Panc1 (cell line): ENCODE measurements around the gene QKI. TPM values are rescaled to one million over a fixed set of nuclear protein-coding genes. Genes with fewer than 3 reads are reported as not detected.

Experiments used
- ATAC-seq: fragments of 200-7000 bp; cut with Tn5 transposase; 2 replicates; pipeline ENCODE4 v1.9.1; 2020; ENCODE audit warnings: mild to moderate bottlenecking, moderate library complexity
- BruUV-seq: library from RNA; stranded (reverse); fragments of 400-500 nt; replicated peaks from 2 replicates; lab custom pipeline; 2021; lab: Mats Ljungman, UMichigan
- CTCF ChIA-PET: fragments of 300-600 bp; sonication (Branson Sonifier 250); formaldehyde crosslinking; loops from one replicate; lab custom pipeline; 2022; ENCODE audit warnings: antibody characterized with exemption; lab: Charles Lee
- POLR2A ChIA-PET: fragments of 300-600 bp; sonication (Branson Sonifier 250); formaldehyde crosslinking; loops from one replicate; lab custom pipeline; 2022; ENCODE audit warnings: antibody characterized with exemption; lab: Charles Lee
- DNase-seq: peaks from one replicate; pipeline ENCODE4 v3.0.0-alpha.2; 2010; ENCODE audit warnings: low read depth, low spot score
- H3K27ac ChIP-seq: 2 replicates; pipeline ENCODE4 v1.5.1; 2011; ENCODE audit warnings: mild to moderate bottlenecking, low read length, inconsistent platforms
- H3K27me3 ChIP-seq: fragments of 200-500 bp; sonication (Bioruptor generic); 2 replicates; pipeline ENCODE4 v1.6.0; 2014; ENCODE audit warnings: low read length, inconsistent platforms; ENCODE audit not compliant: control insufficient read depth, insufficient read depth
- H3K36me3 ChIP-seq: fragments of 200-500 bp; sonication (Bioruptor generic); 2 replicates; pipeline ENCODE4 v1.5.1; 2014; ENCODE audit warnings: inconsistent platforms, mild to moderate bottlenecking, low read length, moderate library complexity; ENCODE audit not compliant: control insufficient read depth, insufficient read depth
- H3K4me1 ChIP-seq: 2 replicates; pipeline ENCODE4 v1.5.1; 2011; ENCODE audit warnings: inconsistent platforms, mild to moderate bottlenecking, low read length, moderate library complexity; ENCODE audit not compliant: control insufficient read depth, insufficient read depth
- H3K4me3 ChIP-seq, 2 experiments: 2 replicates each; pipeline ENCODE4 v1.5.1; 2011 to 2012; ENCODE audit warnings: low read depth in 2 of 2, low read length in 2 of 2, mild to moderate bottlenecking in 2 of 2, inconsistent platforms in 1 of 2, moderate library complexity in 1 of 2
- H3K9me3 ChIP-seq: fragments of 200-500 bp; sonication (Bioruptor generic); 2 replicates; pipeline ENCODE4 v1.5.1; 2014; ENCODE audit warnings: low read depth, mild to moderate bottlenecking, inconsistent platforms, low read length, moderate library complexity; ENCODE audit not compliant: control insufficient read depth, insufficient read depth
- POLR2AphosphoS5 ChIP-seq: IDR thresholded peaks from 2 replicates; pipeline ENCODE4 v1.6.1; 2012; ENCODE audit warnings: mild to moderate bottlenecking, low read depth, low read length, moderate library complexity
- REST ChIP-seq, 2 experiments: IDR thresholded peaks; 2 replicates each; pipeline ENCODE4 v1.6.1; 2011 to 2012; ENCODE audit warnings: low read depth in 2 of 2, control low read depth in 1 of 2, low read length in 1 of 2, mild to moderate bottlenecking in 1 of 2, moderate library complexity in 1 of 2; ENCODE audit not compliant: insufficient read depth in 1 of 2
- SIN3A ChIP-seq: IDR thresholded peaks from 2 replicates; pipeline ENCODE4 v1.6.1; 2012; ENCODE audit warnings: low read depth, mild to moderate bottlenecking, low read length, moderate library complexity, borderline replicate concordance; ENCODE audit not compliant: insufficient read depth
- TCF7L2 ChIP-seq: IDR thresholded peaks from 2 replicates; pipeline ENCODE4 v1.6.1; 2011; ENCODE audit warnings: mild to moderate bottlenecking, low read depth, low read length, inconsistent platforms
- in situ Hi-C: cut with HindIII; loops from 2 replicates; pipeline ENCODE4 v1.10.0; 2016; ENCODE audit warnings: low sequenced_read_pairs, low pct_unique_long_range_greater_than_20kb
- intact Hi-C: fragments of 100-400 bp; cut with micrococcal nuclease; formaldehyde crosslinking; loops from one replicate; pipeline ENCODE4 v1.10.0; 2022; ENCODE audit not compliant: unreplicated experiment
- total RNA-seq: library from RNA; stranded (reverse); gene quantifications from one replicate; pipeline ENCODE4 v1.2.1, GENCODE V29; 2021; ENCODE audit not compliant: unreplicated experiment
- TF ChIP-seq, protein P1 (sequence below): fragments of 450-650 bp; IDR thresholded peaks from 2 replicates; pipeline ENCODE4 v1.5.1; 2017; ENCODE audit warnings: mild to moderate bottlenecking

QKI gene
- total RNA-seq, 1 experiment from 2014 or later, result 176 TPM

DNA sequence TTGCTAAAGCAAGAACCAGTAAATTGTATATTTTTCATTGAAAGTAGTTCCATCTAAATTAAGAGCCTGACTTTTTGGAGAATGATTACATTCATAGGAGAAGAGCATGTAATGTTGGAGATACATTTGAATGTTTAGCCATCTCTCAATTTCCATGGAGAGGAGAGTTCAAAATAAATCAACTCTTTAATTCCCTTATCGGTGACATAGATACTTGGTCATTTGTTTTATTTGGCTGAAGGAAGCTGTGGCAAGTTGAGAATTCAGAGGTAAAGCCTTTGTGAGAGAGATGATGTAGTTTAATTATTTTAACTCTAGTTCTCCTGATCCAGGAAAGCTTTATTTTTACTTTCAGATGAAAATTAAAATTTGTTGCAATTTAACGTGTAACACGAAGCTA is 22.3 kb downstream of the QKI start:
- H3K4me3 ChIP-seq, result no peak overlapping the region
- H3K9me3 ChIP-seq, result no peaks in the 10 kb centered on the region
- ChIA-PET CTCF (no interaction called here), POLR2A (interaction anchor here (0.5 to 1.0 kb wide), 2 partner anchors 21 to 139 kb away, joined by 3 read pairs; no protein-coding TSS in a partner anchor)
- intact Hi-C loops (no loop called here), in situ Hi-C loops (no loop called here)
- BruUV-seq, result no TSS peak
- TF ChIP-seq SIN3A (no peak), POLR2AphosphoS5 (no peak), TCF7L2 (no peak), REST (IDR thresholded peaks at IDR 0.05; ENCODE audit: insufficient read depth in 1 of 2, low read depth in 2 of 2, low read length in 1 of 2) (no peak)
- TF ChIP-seq, protein P1, sequence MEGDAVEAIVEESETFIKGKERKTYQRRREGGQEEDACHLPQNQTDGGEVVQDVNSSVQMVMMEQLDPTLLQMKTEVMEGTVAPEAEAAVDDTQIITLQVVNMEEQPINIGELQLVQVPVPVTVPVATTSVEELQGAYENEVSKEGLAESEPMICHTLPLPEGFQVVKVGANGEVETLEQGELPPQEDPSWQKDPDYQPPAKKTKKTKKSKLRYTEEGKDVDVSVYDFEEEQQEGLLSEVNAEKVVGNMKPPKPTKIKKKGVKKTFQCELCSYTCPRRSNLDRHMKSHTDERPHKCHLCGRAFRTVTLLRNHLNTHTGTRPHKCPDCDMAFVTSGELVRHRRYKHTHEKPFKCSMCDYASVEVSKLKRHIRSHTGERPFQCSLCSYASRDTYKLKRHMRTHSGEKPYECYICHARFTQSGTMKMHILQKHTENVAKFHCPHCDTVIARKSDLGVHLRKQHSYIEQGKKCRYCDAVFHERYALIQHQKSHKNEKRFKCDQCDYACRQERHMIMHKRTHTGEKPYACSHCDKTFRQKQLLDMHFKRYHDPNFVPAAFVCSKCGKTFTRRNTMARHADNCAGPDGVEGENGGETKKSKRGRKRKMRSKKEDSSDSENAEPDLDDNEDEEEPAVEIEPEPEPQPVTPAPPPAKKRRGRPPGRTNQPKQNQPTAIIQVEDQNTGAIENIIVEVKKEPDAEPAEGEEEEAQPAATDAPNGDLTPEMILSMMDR, result no peak
- no peaks in the 10 kb centered on the region for H3K36me3 ChIP-seq
- no peaks in the 10 kb centered on the region for H3K27me3 ChIP-seq
- DNase-seq (no peak), ATAC-seq (no peak)
- no peak overlapping the region for H3K27ac ChIP-seq
- H3K4me1 ChIP-seq, result no peaks in the 10 kb centered on the region; the same call in 1 of the 2 replicates

- CTCF ChIA-PET, result no interaction called here
- in situ Hi-C loops, result no loop called here
These were observed 22.9 kb downstream of the QKI start for GRCh38 chr6:163437466-163437865.

More at GRCh38 chr6:163437466-163437865, 22.9 kb downstream of the QKI start:
- POLR2A ChIA-PET, result interaction anchor here (0.5 to 1.0 kb wide), 3 partner anchors 22 to 140 kb away, joined by 3 read pairs; no protein-coding TSS in a partner anchor
- no peak overlapping the region for H3K4me3 ChIP-seq
- H3K9me3 ChIP-seq, result no peaks in the 10 kb centered on the region
- H3K27me3 ChIP-seq, result no peaks in the 10 kb centered on the region
- no peak for TF ChIP-seq SIN3A
- no peak for TF ChIP-seq POLR2AphosphoS5
- TF ChIP-seq TCF7L2, result no peak
- TF ChIP-seq, protein P1, result no peak
- DNase-seq (no peak), ATAC-seq (no peak)
- H3K36me3 ChIP-seq, result no peaks in the 10 kb centered on the region
- H3K4me1 ChIP-seq, result peaks cover 3% of the 10 kb centered on the region; the same call in 1 of the 2 replicates
- H3K27ac ChIP-seq, result no peak overlapping the region
- no TSS peak for BruUV-seq
- intact Hi-C loops, result no loop called here
